Muscle of leg (tissue), 11 donors: ENCODE measurements around the gene TNS4. TPM values are rescaled to one million over a fixed set of nuclear protein-coding genes. Genes with fewer than 3 reads are reported as not detected.

Experiments used
- DNase-seq: peaks from one replicate; pipeline ENCODE4 v3.0.0; 2013
- H3K27ac ChIP-seq: one replicate; pipeline ENCODE4 v1.5.1; 2013; ENCODE audit warnings: mild to moderate bottlenecking, low read length, control low read depth
- H3K27me3 ChIP-seq: one replicate; pipeline ENCODE4 v1.6.1; 2013; ENCODE audit warnings: low read length; ENCODE audit not compliant: control insufficient read depth, insufficient read depth
- H3K36me3 ChIP-seq: one replicate; pipeline ENCODE4 v1.6.1; 2013; ENCODE audit warnings: low read length; ENCODE audit not compliant: control insufficient read depth, insufficient read depth
- H3K4me1 ChIP-seq: one replicate; pipeline ENCODE4 v1.6.1; 2013; ENCODE audit warnings: low read length; ENCODE audit not compliant: control insufficient read depth, insufficient read depth
- H3K4me3 ChIP-seq: one replicate; pipeline ENCODE4 v1.5.1; 2013; ENCODE audit warnings: low read length, control low read depth
- H3K9me3 ChIP-seq: replicated peaks from 2 replicates; pipeline ENCODE4 v1.6.1; 2013; ENCODE audit warnings: low read depth, low read length; ENCODE audit not compliant: control insufficient read depth
- WGBS: methylation state at CpG from one replicate; pipeline ENCODE4 v1.1.5; 2013; ENCODE audit warnings: missing lambda C conversion rate; ENCODE audit not compliant: insufficient coverage; 5-methylcytosine and 5-hydroxymethylcytosine counted together
- polyA plus RNA-seq, 8 donors: library from polyadenylated mRNA; unstranded; fragments of 120-200 nt; gene quantifications; one replicate each; pipeline versions ENCODE4 v1.2.1 to v1.2.3, GENCODE V29; 2013; ENCODE audit warnings: inconsistent platforms in 1 of 8, low replicate concordance in 1 of 8; ENCODE audit not compliant: insufficient read length in 8 of 8, insufficient read depth in 1 of 8
- total RNA-seq: library from RNA; stranded (reverse); fragments of 120-200 nt; gene quantifications from one replicate; pipeline ENCODE4 v1.2.4, GENCODE V29; 2013

Gene TNS4
- total and polyA plus RNA-seq, 9 donors: 0.05 to 1.6 (median 0.16) TPM; not detected in 4

DNA sequence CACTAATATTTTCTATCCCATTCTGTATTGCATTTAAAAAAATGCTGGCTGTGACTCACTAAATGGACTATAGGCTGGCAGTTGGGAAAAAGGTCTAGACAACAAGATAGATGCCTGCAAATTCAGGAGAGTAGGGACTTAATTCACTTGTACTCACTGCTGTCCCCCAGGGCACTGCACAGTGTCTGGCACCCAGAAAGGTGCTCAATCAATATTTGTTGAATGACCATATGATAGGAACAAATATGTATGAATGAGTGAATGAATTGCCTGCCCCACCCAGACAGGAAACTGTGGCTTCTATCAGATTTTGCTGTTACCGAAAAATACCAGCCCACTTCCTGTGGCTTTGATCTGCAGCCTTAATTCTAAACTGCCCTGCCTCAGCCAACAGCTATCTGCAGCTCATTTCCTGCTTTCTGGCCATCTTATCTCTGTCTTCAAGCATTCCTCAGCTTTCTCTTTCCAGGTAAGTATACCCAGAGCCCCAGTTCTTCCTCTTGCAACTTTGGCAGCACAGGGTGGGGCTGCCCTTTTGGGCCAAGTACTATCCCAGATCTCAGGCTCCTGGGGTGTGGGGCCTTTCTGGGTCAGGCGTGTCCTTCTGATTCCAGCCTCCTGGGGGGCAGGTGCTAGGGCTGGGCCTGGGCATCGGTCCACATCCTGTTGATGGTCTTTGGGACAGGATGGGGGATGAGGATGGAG, 15.3 kb upstream of the TNS4 start:
- Histone ChIP-seq H3K36me3 (no peaks in the 10 kb centered on the region), H3K27me3 (peaks cover 23% of the 10 kb centered on the region), H3K9me3 (no peaks in the 10 kb centered on the region), H3K4me1 (peaks cover 5% of the 10 kb centered on the region), H3K27ac (no peak overlapping the region), H3K4me3 (no peak overlapping the region)
- 43% methylated on average over 1 of the region's 3 CpGs for WGBS
- DNase-seq: no peak

DNA sequence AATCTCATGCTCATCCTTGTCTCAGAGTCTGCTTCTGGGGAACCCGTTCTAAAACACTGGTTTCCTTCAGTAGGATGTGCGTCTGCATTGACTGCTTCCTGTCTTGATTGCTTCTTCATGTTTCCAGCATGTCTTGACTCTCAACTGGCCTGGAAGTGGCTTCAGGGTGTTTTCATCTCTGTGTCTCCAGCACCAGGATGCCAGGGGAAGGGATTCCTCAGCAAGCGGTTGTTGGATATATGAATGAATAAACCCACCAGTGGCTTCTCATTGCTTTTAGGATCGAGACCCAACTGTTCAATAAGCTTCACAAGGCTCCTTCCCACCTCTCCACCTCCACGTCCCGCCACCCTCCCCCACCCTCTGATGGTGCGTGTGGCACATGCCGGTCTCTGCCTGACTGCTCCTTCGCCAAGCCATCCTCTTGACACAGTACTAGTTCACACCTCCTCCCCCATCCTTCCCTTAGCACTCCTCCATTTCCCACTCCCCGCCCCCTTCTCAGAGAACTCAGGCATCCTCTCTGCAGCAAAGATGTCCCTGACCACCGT, 14.1 kb upstream of the TNS4 start:
- no peak for DNase-seq
- Histone ChIP-seq H3K9me3 (no peaks in the 10 kb centered on the region), H3K27me3 (peaks cover 21% of the 10 kb centered on the region), H3K4me3 (no peak overlapping the region), H3K27ac (no peak overlapping the region), H3K36me3 (no peaks in the 10 kb centered on the region), H3K4me1 (peaks cover 6% of the 10 kb centered on the region)
- WGBS: 37% methylated on average over 10 of the region's 11 CpGs

DNA sequence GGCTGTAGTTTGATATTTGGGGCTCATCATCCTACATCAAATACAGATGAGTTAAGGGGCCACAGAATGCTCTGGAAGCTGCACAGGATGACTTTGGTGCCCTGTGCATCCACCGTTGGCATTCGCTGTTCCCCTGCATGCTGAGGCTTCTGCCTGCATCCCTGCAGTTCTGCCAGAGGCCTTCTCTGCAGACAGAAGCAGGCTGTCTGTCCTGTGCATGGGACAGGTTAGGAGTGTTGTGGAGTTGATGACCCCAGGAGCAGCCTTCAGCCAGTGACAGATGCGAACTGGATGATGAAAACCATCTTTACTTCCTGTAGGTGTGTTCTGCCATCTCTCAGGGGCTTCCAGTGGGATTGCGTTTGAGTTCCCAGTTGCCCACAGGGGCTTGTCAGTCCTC, 13.6 kb upstream of the TNS4 start:
- Histone ChIP-seq H3K4me1 (peaks cover 6% of the 10 kb centered on the region), H3K9me3 (no peaks in the 10 kb centered on the region), H3K36me3 (no peaks in the 10 kb centered on the region), H3K27me3 (peaks cover 21% of the 10 kb centered on the region), H3K4me3 (no peak overlapping the region), H3K27ac (no peak overlapping the region)
- WGBS: 62% methylated on average over 4 of the region's 4 CpGs
- no peak for DNase-seq

DNA sequence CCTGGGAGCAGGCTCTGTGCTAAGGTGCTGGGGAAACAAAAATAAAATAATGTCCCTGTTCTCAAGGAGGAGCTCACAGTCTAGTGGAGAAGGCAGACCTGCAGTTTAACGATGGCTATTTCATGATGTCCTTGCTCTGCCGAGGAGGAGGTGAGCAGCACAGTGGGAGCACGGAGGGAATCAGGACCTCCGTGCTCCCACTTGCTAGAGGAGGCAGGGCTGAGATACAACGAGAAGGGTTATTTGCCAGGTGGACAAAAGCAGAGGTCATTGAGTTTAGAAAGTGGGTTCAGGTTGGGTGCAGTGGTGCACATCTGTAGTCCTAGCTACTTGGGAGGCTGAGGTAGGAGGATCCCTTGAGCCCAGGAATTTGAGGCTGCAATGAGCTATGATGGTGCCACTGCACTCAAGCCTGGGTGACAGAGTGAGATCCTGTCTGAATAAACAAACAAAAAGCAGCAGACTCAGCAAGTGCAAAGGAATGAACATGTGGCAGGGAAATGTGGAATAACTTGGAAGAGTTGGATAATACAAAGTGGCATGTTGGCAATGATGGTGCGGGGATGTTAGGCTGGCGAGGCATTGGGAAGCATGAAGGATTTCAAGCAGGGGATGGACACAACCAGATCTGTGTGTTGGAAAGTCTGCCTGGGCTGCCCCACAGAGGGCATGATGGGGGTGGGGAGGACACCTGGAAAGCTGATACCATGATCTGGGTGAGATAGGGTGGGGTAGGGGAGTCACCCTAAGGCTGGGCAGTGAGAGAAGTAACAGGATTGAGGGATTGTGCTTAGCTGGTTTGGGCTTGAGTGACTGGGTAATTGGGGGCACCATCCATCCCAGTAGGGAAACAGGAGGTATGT, 12.8 kb upstream of the TNS4 start:
- Histone ChIP-seq H3K36me3 (no peaks in the 10 kb centered on the region), H3K27ac (no peak overlapping the region), H3K4me3 (no peak overlapping the region), H3K9me3 (no peaks in the 10 kb centered on the region), H3K4me1 (peaks cover 6% of the 10 kb centered on the region), H3K27me3 (peaks cover 17% of the 10 kb centered on the region)
- WGBS: 86% methylated on average over 7 of the region's 7 CpGs
- DNase-seq: no peak

DNA sequence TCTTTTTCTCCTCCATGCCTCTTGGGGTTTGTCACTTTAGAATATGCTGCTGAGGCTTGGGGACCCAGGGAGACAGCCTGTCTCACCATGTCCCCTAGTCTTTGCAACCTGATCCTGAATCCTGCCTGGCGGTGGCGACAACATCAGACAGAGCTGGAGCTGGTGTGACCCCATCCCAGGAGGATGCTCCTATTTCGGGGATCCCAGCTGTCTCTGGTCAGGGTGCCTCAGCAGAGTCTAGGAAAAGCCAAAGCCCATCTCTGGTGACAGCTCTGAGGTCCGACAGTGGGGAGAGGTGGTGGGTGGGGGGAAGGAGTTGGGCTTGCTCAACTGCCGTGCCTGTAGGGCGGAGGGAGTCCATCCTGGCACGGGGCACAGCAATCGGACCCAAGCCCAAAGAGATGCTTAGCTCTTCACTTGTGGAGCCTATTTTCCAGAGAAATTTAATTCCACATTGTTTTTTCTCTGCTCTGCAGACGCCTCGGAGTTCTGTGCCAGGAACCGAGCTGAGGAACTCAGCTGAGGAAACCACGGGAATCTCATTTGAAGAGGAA, 10.3 kb upstream of the TNS4 start:
- Histone ChIP-seq H3K4me3 (no peak overlapping the region), H3K36me3 (no peaks in the 10 kb centered on the region), H3K27ac (no peak overlapping the region), H3K9me3 (no peaks in the 10 kb centered on the region), H3K4me1 (peaks cover 6% of the 10 kb centered on the region), H3K27me3 (peaks cover 11% of the 10 kb centered on the region)
- WGBS: 49% methylated on average over 10 of the region's 12 CpGs
- DNase-seq: no peak

DNA sequence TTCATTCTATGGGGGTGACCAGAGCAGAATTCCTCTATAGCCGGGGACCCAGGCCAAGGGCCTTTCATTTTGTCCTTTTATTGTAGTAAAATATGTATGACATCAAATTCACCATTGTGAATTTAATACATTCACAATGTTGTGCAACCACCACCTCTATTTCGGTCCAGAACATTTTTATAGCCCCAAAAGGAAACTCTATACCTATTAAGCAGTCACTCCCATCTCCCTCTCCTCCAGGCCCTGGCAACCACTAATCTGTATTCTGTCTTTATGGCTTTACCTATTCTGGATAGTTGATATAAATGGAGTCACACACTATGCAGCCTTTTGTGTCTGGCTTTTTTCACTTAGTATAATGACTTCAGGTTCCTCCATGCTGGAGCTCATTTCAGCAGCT, 9.7 kb upstream of the TNS4 start:
- peaks cover 14% of the 10 kb centered on the region for H3K27me3 ChIP-seq
- no peak overlapping the region for H3K27ac ChIP-seq
- no peak overlapping the region for H3K4me3 ChIP-seq
- H3K36me3 ChIP-seq: no peaks in the 10 kb centered on the region
- no peaks in the 10 kb centered on the region for H3K9me3 ChIP-seq
- no peak for DNase-seq
- no CpG with 5 or more reads among the region's 2 CpGs for WGBS
- H3K4me1 ChIP-seq: peaks cover 6% of the 10 kb centered on the region

DNA sequence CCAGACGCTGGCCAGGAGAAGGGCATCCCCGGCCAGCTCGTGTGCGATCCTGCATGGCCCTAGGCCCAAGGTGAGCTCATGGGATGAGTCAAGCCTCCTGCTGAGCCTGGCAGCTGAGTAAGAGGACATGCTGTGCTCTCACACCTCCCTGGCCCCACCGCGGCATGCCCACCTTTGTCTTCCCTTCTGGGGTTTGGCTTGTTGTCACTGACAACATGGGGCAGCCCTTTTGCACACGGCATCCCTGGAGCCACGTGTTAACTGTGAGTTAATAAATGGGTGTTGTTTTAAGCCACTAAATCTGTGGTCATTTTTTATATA, 8.9 kb upstream of the TNS4 start:
- Histone ChIP-seq H3K9me3 (no peaks in the 10 kb centered on the region), H3K4me3 (no peak overlapping the region), H3K4me1 (peaks cover 6% of the 10 kb centered on the region), H3K36me3 (no peaks in the 10 kb centered on the region), H3K27ac (no peak overlapping the region), H3K27me3 (peaks cover 14% of the 10 kb centered on the region)
- DNase-seq: no peak
- 69% methylated on average over 4 of the region's 8 CpGs for WGBS

DNA sequence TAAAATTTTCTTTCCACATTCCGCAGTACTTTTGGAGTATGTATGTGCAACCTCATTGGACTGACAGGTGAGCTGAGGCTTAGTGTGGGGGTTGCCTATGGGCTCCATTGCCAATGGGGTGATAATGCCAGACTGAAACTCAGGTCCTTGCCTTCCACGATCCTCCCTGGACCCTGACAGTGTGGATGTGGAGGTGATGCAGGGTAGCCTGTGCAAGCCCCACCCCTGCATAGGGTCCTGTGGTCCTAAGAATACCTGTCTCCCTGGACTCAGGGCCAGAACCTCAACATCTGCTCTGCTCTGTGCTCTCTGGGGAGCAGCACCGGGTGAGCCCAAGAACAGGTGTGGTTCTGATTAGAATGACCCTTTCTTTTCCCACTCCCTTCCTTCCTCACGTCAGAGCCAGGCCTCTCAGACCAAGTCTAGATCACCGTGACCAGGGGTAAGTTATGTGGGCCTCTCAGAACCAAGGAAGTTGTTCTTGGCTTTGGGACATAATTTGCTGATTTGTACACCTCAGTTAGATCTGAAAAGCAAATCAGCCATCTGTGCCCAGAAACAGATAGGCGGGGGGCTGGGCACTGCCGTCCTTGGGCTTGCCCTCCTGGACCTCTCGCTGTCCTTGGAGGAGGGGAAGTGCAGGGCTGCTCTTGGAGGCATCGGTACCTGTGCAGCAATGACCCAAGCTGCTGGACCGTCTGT, 8.4 kb upstream of the TNS4 start:
- no peak overlapping the region for H3K27ac ChIP-seq
- WGBS: 68% methylated on average over 7 of the region's 10 CpGs

DNA sequence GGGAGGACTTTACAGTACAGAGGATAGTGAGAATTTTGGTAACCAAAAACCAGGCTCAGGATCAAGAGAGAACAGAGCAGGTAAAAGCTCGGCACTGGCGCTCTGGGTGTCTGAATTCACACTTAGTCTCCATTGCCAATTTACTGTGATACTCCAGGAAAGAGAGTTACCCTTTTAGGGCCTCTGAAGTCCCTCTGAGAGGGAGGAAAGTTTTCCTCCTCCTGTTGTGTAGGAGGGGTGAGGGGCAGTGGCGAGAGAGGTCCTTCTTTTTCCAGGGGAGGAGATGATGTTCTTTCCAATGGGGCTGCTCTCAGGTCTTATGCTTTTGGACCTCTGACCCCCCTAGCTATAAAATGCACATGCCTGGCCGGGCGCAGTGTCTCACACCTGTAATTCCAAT, 5.4 kb upstream of the TNS4 start:
- no peak overlapping the region for H3K27ac ChIP-seq
- 21% methylated on average over 2 of the region's 5 CpGs for WGBS
- H3K4me3 ChIP-seq: no peak overlapping the region
- peaks cover 4% of the 10 kb centered on the region for H3K9me3 ChIP-seq
- H3K4me1 ChIP-seq: peaks cover 2% of the 10 kb centered on the region
- peak; percentile 47 for DNase-seq
- peaks cover 3% of the 10 kb centered on the region for H3K27me3 ChIP-seq
- no peaks in the 10 kb centered on the region for H3K36me3 ChIP-seq

More for the DNA sequence above, 8.4 kb upstream of the TNS4 start:
- Histone ChIP-seq H3K27me3 (peaks cover 9% of the 10 kb centered on the region), H3K9me3 (no peaks in the 10 kb centered on the region), H3K4me1 (peaks cover 6% of the 10 kb centered on the region), H3K4me3 (no peak overlapping the region), H3K36me3 (no peaks in the 10 kb centered on the region)
- DNase-seq: no peak

DNA sequence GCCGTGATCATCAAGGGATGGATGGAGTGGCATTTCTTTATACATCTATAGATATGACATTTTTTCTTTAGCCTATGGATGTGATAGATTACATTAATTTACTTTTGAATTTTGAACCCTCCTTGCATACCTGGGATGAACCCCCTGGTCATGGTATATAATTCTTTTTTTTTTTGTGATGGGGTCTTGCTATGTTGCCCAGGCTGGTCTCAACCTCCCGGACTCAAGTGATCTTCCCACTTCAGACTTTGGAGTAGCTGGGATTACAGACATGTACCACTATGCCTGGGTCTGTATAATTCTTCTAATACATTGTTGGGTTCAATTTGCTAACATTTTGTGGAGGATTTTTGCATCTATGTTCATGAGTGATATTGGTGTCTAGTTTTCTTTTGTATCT, 1.7 kb upstream of the TNS4 start:
- no CpG with 5 or more reads among the region's 2 CpGs for WGBS

More for the DNA sequence above, 1.7 kb upstream of the TNS4 start:
- no peak overlapping the region for H3K27ac ChIP-seq
- H3K9me3 ChIP-seq: peaks cover 4% of the 10 kb centered on the region
- peaks cover 16% of the 10 kb centered on the region for H3K4me1 ChIP-seq
- no peaks in the 10 kb centered on the region for H3K36me3 ChIP-seq
- no peak overlapping the region for H3K4me3 ChIP-seq
- H3K27me3 ChIP-seq: peaks cover 3% of the 10 kb centered on the region
- DNase-seq: no peak
